HEK293 (cell line): Measurements from ENCODE around the gene OLA1.

Experiments used
- CTCF ChIA-PET: fragments of 350-600 bp; formaldehyde crosslinking; extraction: SDS; loops from one replicate; lab custom pipeline; 2021; ENCODE audit warnings: antibody characterized with exemption; lab: Yijun Ruan, JAX
- POLR2A ChIA-PET: fragments of 300-600 bp; formaldehyde crosslinking; extraction: SDS; loops from one replicate; lab custom pipeline; 2020; ENCODE audit warnings: antibody characterized with exemption, inconsistent platforms; lab: Yijun Ruan, JAX
- H3K27ac ChIP-seq: fragments of 200-500 bp; sonication (Bioruptor generic); 2 replicates; pipeline ENCODE4 v1.5.1; 2014; ENCODE audit warnings: low read depth, low read length, control low read depth, inconsistent platforms; ENCODE audit errors: extremely low read depth
- H3K36me3 ChIP-seq, 2 experiments: fragments of 200-500 bp in 1 of 2; sonication (Bioruptor generic) in 1 of 2; 1 replicate in 1 of 2; 2 replicates in 1 of 2; pipeline ENCODE4 v1.5.1; 2014 to 2017; ENCODE audit warnings: inconsistent platforms in 2 of 2, low read length in 2 of 2; ENCODE audit not compliant: control insufficient read depth in 2 of 2, insufficient read depth in 1 of 2
- H3K4me1 ChIP-seq: fragments of 200-500 bp; sonication (Bioruptor generic); 2 replicates; pipeline ENCODE4 v1.5.1; 2014; ENCODE audit warnings: mild to moderate bottlenecking, low read length, inconsistent platforms; ENCODE audit not compliant: control insufficient read depth, insufficient read depth
- H3K4me3 ChIP-seq: 2 replicates; pipeline ENCODE4 v1.5.1; 2011; ENCODE audit warnings: low read depth, mild to moderate bottlenecking, control low read depth, low read length, moderate library complexity
- H3K9me3 ChIP-seq: fragments of 200-500 bp; sonication (Bioruptor generic); 2 replicates; pipeline ENCODE4 v1.5.1; 2014; ENCODE audit warnings: low read depth, low read length, inconsistent platforms; ENCODE audit not compliant: control insufficient read depth, insufficient read depth
- ATF2 ChIP-seq: fragments of 450-650 bp; formaldehyde crosslinking; IDR thresholded peaks from 2 replicates; pipeline ENCODE4 v1.5.1; 2016; ENCODE audit warnings: missing biosample characterization, missing genetic modification characterization, low read depth
- GLI4 ChIP-seq: fragments of 450-650 bp; formaldehyde crosslinking; IDR thresholded peaks from 2 replicates; pipeline ENCODE4 v1.5.1; 2016; ENCODE audit warnings: missing biosample characterization, missing genetic modification characterization
- GLIS1 ChIP-seq: fragments of 450-650 bp; formaldehyde crosslinking; IDR thresholded peaks from 2 replicates; pipeline ENCODE4 v1.5.1; 2016; ENCODE audit warnings: missing biosample characterization, missing genetic modification characterization
- IKZF3 ChIP-seq: fragments of 450-650 bp; IDR thresholded peaks from 2 replicates; pipeline ENCODE4 v1.5.0; 2018; ENCODE audit warnings: missing biosample characterization, mild to moderate bottlenecking, missing genetic modification characterization, moderate library complexity
- KLF10 ChIP-seq: fragments of 450-650 bp; IDR thresholded peaks from 2 replicates; pipeline ENCODE4 v1.5.1; 2018; ENCODE audit warnings: missing biosample characterization, mild to moderate bottlenecking, missing genetic modification characterization
- ZBTB49 ChIP-seq: fragments of 450-650 bp; formaldehyde crosslinking; IDR thresholded peaks from 2 replicates; pipeline ENCODE4 v1.5.1; 2016; ENCODE audit warnings: missing biosample characterization, missing genetic modification characterization, low read depth
- ZFP69B ChIP-seq: fragments of 450-650 bp; formaldehyde crosslinking; IDR thresholded peaks from 2 replicates; pipeline ENCODE4 v1.5.1; 2016; ENCODE audit warnings: missing biosample characterization, missing genetic modification characterization
- ZNF248 ChIP-seq: fragments of 450-650 bp; formaldehyde crosslinking; IDR thresholded peaks from 2 replicates; pipeline ENCODE4 v1.5.1; 2017; ENCODE audit warnings: missing biosample characterization, missing genetic modification characterization
- ZNF280D ChIP-seq: fragments of 450-650 bp; formaldehyde crosslinking; IDR thresholded peaks from 2 replicates; pipeline ENCODE4 v1.5.1; 2016; ENCODE audit warnings: missing biosample characterization, missing genetic modification characterization
- ZNF391 ChIP-seq: fragments of 450-650 bp; formaldehyde crosslinking; IDR thresholded peaks from 2 replicates; pipeline ENCODE4 v1.5.1; 2016; ENCODE audit warnings: low read depth, missing biosample characterization, missing genetic modification characterization, borderline replicate concordance
- ZNF624 ChIP-seq: fragments of 450-650 bp; formaldehyde crosslinking; IDR thresholded peaks from 2 replicates; pipeline ENCODE4 v1.5.1; 2017; ENCODE audit warnings: missing biosample characterization, missing genetic modification characterization
- ZNF670 ChIP-seq: fragments of 450-650 bp; formaldehyde crosslinking; IDR thresholded peaks from 2 replicates; pipeline ENCODE4 v1.5.1; 2016; ENCODE audit warnings: missing biosample characterization, missing genetic modification characterization, low read depth
- ZNF843 ChIP-seq: fragments of 450-650 bp; formaldehyde crosslinking; IDR thresholded peaks from 2 replicates; pipeline ENCODE4 v1.5.1; 2016; ENCODE audit warnings: missing biosample characterization, missing genetic modification characterization
- ZSCAN30 ChIP-seq: fragments of 450-650 bp; IDR thresholded peaks from 2 replicates; pipeline ENCODE4 v1.5.1; 2018; ENCODE audit warnings: missing biosample characterization, mild to moderate bottlenecking, missing genetic modification characterization, moderate library complexity
- TF ChIP-seq, protein P1 (sequence below): fragments of 450-650 bp; formaldehyde crosslinking; IDR thresholded peaks from 2 replicates; pipeline ENCODE4 v1.5.1; 2016; ENCODE audit warnings: missing biosample characterization, missing genetic modification characterization
- TF ChIP-seq, protein P2 (sequence below): fragments of 450-650 bp; formaldehyde crosslinking; IDR thresholded peaks from 2 replicates; pipeline ENCODE4 v1.5.1; 2016; ENCODE audit warnings: missing biosample characterization, missing genetic modification characterization, borderline replicate concordance
- TF ChIP-seq, protein P3 (sequence below): fragments of 450-650 bp; formaldehyde crosslinking; IDR thresholded peaks from 2 replicates; pipeline ENCODE4 v1.5.1; 2016; ENCODE audit warnings: missing biosample characterization, missing genetic modification characterization, borderline replicate concordance

Gene OLA1

GRCh38 chr2:174106736-174107135, 141.6 kb downstream of the OLA1 start:
- peaks cover 0 to 8% of the 10 kb centered on the region in 2 experiments; a peak in 1 of 3 replicates for H3K36me3 ChIP-seq
- H3K4me1 ChIP-seq, result no peaks in the 10 kb centered on the region
- no peak for TF ChIP-seq ZSCAN30 (tag by site-specific recombination)
- TF ChIP-seq, protein P1, sequence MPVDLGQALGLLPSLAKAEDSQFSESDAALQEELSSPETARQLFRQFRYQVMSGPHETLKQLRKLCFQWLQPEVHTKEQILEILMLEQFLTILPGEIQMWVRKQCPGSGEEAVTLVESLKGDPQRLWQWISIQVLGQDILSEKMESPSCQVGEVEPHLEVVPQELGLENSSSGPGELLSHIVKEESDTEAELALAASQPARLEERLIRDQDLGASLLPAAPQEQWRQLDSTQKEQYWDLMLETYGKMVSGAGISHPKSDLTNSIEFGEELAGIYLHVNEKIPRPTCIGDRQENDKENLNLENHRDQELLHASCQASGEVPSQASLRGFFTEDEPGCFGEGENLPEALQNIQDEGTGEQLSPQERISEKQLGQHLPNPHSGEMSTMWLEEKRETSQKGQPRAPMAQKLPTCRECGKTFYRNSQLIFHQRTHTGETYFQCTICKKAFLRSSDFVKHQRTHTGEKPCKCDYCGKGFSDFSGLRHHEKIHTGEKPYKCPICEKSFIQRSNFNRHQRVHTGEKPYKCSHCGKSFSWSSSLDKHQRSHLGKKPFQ (tag by site-specific recombination), result no peak
- TF ChIP-seq ZNF670, result no peak
- no peak for TF ChIP-seq ZNF624
- TF ChIP-seq KLF10, result no peak
- TF ChIP-seq ZNF843 (tag by site-specific recombination), result no peak
- no peak for TF ChIP-seq ZNF280D (tag by site-specific recombination)
- no peak overlapping the region for H3K27ac ChIP-seq
- no peak overlapping the region for H3K4me3 ChIP-seq
- POLR2A ChIA-PET, result no interaction called here
- CTCF ChIA-PET, result interaction anchor here (0.7 to 1.1 kb wide), 3 partner anchors 24 to 235 kb away, joined by 3 to 5 read pairs (median 3); no protein-coding TSS in a partner anchor
- no peaks in the 10 kb centered on the region for H3K9me3 ChIP-seq

DNA sequence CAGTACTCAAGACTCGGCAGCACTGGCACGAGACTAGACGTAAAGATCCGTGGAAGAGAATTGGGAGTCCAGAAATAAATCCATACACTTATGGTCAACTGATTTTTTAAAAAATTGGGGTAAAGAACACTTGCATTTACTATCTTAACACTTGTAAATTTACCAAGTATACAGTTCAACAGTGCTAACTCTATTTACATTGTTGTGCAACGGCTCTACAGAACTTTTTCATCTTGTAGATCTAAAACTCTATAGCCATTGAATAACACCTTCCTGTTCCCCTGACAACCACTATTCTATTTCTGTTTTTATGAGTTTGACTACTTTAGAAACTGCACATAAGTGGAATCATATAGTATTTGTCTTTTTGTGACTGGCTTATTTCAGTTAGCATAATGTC, 153.8 kb downstream of the OLA1 start:
- H3K4me1 ChIP-seq, result no peaks in the 10 kb centered on the region
- H3K27ac ChIP-seq, result no peak overlapping the region
- H3K9me3 ChIP-seq, result no peaks in the 10 kb centered on the region
- ChIA-PET CTCF (no interaction called here), POLR2A (no interaction called here)
- H3K36me3 ChIP-seq, result peaks cover 0 to under 1% of the 10 kb centered on the region in 2 experiments
- H3K4me3 ChIP-seq, result no peak overlapping the region
- no peak for TF ChIP-seq ZBTB49 (tag by site-specific recombination)
- no peak for TF ChIP-seq GLI4 (tag by site-specific recombination)
- no peak for TF ChIP-seq ZNF391 (tag by site-specific recombination)
- TF ChIP-seq GLIS1 (tag by site-specific recombination), result no peak
- TF ChIP-seq, protein P2, sequence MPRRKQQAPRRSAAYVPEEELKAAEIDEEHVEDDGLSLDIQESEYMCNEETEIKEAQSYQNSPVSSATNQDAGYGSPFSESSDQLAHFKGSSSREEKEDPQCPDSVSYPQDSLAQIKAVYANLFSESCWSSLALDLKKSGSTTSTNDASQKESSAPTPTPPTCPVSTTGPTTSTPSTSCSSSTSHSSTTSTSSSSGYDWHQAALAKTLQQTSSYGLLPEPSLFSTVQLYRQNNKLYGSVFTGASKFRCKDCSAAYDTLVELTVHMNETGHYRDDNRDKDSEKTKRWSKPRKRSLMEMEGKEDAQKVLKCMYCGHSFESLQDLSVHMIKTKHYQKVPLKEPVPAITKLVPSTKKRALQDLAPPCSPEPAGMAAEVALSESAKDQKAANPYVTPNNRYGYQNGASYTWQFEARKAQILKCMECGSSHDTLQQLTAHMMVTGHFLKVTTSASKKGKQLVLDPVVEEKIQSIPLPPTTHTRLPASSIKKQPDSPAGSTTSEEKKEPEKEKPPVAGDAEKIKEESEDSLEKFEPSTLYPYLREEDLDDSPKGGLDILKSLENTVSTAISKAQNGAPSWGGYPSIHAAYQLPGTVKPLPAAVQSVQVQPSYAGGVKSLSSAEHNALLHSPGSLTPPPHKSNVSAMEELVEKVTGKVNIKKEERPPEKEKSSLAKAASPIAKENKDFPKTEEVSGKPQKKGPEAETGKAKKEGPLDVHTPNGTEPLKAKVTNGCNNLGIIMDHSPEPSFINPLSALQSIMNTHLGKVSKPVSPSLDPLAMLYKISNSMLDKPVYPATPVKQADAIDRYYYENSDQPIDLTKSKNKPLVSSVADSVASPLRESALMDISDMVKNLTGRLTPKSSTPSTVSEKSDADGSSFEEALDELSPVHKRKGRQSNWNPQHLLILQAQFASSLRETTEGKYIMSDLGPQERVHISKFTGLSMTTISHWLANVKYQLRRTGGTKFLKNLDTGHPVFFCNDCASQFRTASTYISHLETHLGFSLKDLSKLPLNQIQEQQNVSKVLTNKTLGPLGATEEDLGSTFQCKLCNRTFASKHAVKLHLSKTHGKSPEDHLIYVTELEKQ (tag by site-specific recombination), result no peak
- TF ChIP-seq, protein P3, sequence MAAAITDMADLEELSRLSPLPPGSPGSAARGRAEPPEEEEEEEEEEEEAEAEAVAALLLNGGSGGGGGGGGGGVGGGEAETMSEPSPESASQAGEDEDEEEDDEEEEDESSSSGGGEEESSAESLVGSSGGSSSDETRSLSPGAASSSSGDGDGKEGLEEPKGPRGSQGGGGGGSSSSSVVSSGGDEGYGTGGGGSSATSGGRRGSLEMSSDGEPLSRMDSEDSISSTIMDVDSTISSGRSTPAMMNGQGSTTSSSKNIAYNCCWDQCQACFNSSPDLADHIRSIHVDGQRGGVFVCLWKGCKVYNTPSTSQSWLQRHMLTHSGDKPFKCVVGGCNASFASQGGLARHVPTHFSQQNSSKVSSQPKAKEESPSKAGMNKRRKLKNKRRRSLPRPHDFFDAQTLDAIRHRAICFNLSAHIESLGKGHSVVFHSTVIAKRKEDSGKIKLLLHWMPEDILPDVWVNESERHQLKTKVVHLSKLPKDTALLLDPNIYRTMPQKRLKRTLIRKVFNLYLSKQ, result no peak
- no peak for TF ChIP-seq ATF2 (tag by site-specific recombination)
- TF ChIP-seq IKZF3, result no peak
- no peak for TF ChIP-seq ZFP69B
- no peak for TF ChIP-seq ZNF248 (tag by site-specific recombination)
